Measurements from ENCODE around the gene LFNG.
A peak's percentile ranks its signal among the peaks of the same experiment; 100 is the strongest.

The LFNG gene

GRCh38 chr7:2519119-2519930 is at the start of gene LFNG:
TSS of gene LFNG (plus strand) at chr7:2519774. CDS start at chr7:2519862, 88 bp downstream.
- no peaks in the 10 kb centered on the region for H3K9me3 Mint-ChIP-seq
- TF ChIP-seq, protein P1, sequence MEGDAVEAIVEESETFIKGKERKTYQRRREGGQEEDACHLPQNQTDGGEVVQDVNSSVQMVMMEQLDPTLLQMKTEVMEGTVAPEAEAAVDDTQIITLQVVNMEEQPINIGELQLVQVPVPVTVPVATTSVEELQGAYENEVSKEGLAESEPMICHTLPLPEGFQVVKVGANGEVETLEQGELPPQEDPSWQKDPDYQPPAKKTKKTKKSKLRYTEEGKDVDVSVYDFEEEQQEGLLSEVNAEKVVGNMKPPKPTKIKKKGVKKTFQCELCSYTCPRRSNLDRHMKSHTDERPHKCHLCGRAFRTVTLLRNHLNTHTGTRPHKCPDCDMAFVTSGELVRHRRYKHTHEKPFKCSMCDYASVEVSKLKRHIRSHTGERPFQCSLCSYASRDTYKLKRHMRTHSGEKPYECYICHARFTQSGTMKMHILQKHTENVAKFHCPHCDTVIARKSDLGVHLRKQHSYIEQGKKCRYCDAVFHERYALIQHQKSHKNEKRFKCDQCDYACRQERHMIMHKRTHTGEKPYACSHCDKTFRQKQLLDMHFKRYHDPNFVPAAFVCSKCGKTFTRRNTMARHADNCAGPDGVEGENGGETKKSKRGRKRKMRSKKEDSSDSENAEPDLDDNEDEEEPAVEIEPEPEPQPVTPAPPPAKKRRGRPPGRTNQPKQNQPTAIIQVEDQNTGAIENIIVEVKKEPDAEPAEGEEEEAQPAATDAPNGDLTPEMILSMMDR (IDR thresholded peaks at IDR 0.05; ENCODE audit: unreplicated experiment in 3 of 3), result no peak
- H3K36me3 Mint-ChIP-seq (ENCODE audit: low read depth), result peaks cover 4% of the 10 kb centered on the region
- peak within 1 kb of the TSS; percentile 89 to 93 (median 93) for H3K4me3 Mint-ChIP-seq
- peaks cover 44% of the 10 kb centered on the region for H3K4me1 Mint-ChIP-seq
- peaks cover 7% of the 10 kb centered on the region for H3K27me3 Mint-ChIP-seq (ENCODE audit: low read depth)
- H3K27ac Mint-ChIP-seq, result peak within 1 kb of the TSS; percentile 91 to 93 (median 93)

GRCh38 chr7:2470204-2471021 is 49.2 kb upstream of the LFNG start:
- TF ChIP-seq, protein P1 (IDR thresholded peaks at IDR 0.05; ENCODE audit: unreplicated experiment in 3 of 3), result no peak
- Mint-ChIP-seq H3K4me3 (no peak overlapping the region), H3K27me3 (ENCODE audit: low read depth) (peaks cover 7% of the 10 kb centered on the region), H3K27ac (no peak overlapping the region), H3K4me1 (peaks cover 11% of the 10 kb centered on the region), H3K36me3 (ENCODE audit: low read depth) (no peaks in the 10 kb centered on the region), H3K9me3 (no peaks in the 10 kb centered on the region)

DNA sequence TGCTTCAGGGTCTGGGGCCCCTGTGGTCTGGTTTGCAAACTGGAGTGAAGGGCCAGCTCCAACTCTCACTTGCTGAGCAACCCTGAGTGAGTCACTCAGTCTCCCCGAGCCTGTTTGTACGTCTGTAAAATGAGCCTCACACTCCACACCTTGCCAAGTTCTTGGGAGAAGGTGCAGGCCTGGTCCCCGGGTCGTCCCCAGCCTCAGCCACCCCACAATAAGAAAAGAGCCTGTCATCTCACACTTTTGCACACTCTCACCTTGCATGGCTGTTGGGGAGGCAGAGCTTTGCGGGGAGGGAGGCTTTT is 48.6 kb upstream of the LFNG start:
- peaks cover 11% of the 10 kb centered on the region for H3K4me1 Mint-ChIP-seq
- H3K9me3 Mint-ChIP-seq, result no peaks in the 10 kb centered on the region
- no peak overlapping the region for H3K27ac Mint-ChIP-seq
- no peaks in the 10 kb centered on the region for H3K36me3 Mint-ChIP-seq (ENCODE audit: low read depth)
- H3K4me3 Mint-ChIP-seq, result no peak overlapping the region
- H3K27me3 Mint-ChIP-seq (ENCODE audit: low read depth), result peaks cover 7% of the 10 kb centered on the region
- TF ChIP-seq, protein P1 (IDR thresholded peaks at IDR 0.05; ENCODE audit: unreplicated experiment in 3 of 3), result no peak

DNA sequence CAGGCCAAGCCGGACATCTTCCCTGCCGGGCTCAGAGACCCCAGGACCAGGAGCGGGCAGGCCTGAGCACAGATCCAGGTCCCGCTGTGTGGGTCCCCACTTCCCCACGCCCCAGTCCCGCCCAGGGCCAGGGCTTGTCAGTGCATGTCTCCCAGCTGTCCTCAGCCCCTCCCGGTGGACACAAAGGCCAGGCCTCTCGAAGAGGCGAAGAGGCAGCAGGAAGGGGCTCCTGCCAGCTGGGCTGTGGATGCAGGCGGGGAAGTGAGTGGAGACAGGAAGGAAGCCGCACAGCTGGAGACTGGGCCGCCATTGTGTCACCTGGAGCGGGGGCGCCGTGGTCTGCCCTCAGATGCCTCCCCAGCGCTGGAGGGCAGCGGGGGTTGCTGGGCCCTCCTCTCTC is 48.2 kb upstream of the LFNG start:
- Mint-ChIP-seq H3K27me3 (ENCODE audit: low read depth) (peaks cover 7% of the 10 kb centered on the region), H3K9me3 (no peaks in the 10 kb centered on the region)

GRCh38 chr7:2472739-2473138 is 46.8 kb upstream of the LFNG start:
- H3K27ac Mint-ChIP-seq, result no peak overlapping the region
- H3K4me1 Mint-ChIP-seq, result peaks cover 11% of the 10 kb centered on the region
- no peaks in the 10 kb centered on the region for H3K36me3 Mint-ChIP-seq (ENCODE audit: low read depth)
- no peak overlapping the region for H3K4me3 Mint-ChIP-seq
- H3K27me3 Mint-ChIP-seq (ENCODE audit: low read depth), result peaks cover 7% of the 10 kb centered on the region
- no peaks in the 10 kb centered on the region for H3K9me3 Mint-ChIP-seq
- TF ChIP-seq, protein P1 (IDR thresholded peaks at IDR 0.05; ENCODE audit: unreplicated experiment in 3 of 3), result no peak

More for the DNA sequence above, 48.2 kb upstream of the LFNG start:
- Mint-ChIP-seq H3K4me3 (no peak overlapping the region), H3K27ac (no peak overlapping the region), H3K36me3 (ENCODE audit: low read depth) (no peaks in the 10 kb centered on the region), H3K4me1 (peaks cover 11% of the 10 kb centered on the region)
- TF ChIP-seq, protein P1 (IDR thresholded peaks at IDR 0.05; ENCODE audit: unreplicated experiment in 3 of 3), result no peak

Measured in nephron (organoid).